ENCODE results near the gene TUBB. TPM values are rescaled to one million over a fixed set of nuclear protein-coding genes. Genes with fewer than 3 reads are reported as not detected.

The TUBB gene
- total RNA-seq, result 267 and 311 TPM in 2 replicates

GRCh38 chr6:30719791-30720737 lies at the start of gene TUBB:
TSS of gene TUBB (plus strand) at chr6:30720352. CDS start at chr6:30720507, 155 bp downstream.
- DNase-seq (ENCODE audit: low read depth in 2 of 2), result peak; percentile 98

GRCh38 chr6:30670760-30671527 lies 49.2 kb upstream of the TUBB start:
- peak in 1 of 2 donors; percentile 43 for DNase-seq (ENCODE audit: low read depth in 2 of 2)

GRCh38 chr6:30672445-30673253 lies 47.5 kb upstream of the TUBB start, which contains the start of gene DHX16:
TSS of gene DHX16 (minus strand) at chr6:30673006. CDS start at chr6:30672841, 165 bp downstream.
- peak; percentile 98 for DNase-seq (ENCODE audit: low read depth in 2 of 2)

GRCh38 chr6:30676660-30677285 lies 43.4 kb upstream of the TUBB start:
- DNase-seq (ENCODE audit: low read depth in 2 of 2), result no peak

GRCh38 chr6:30678964-30679726 lies 41.0 kb upstream of the TUBB start:
- DNase-seq (ENCODE audit: low read depth in 2 of 2), result peak; percentile 86 to 92

GRCh38 chr6:30679765-30680535 lies 40.2 kb upstream of the TUBB start:
- DNase-seq (ENCODE audit: low read depth in 2 of 2), result no peak

- DNase-seq (ENCODE audit: low read depth in 2 of 2), result no peak
Measured at GRCh38 chr6:30681766-30682142, 38.4 kb upstream of the TUBB start.

GRCh38 chr6:30682143-30683117 lies 37.7 kb upstream of the TUBB start:
- peak; percentile 82 to 92 for DNase-seq (ENCODE audit: low read depth in 2 of 2)

- peak; percentile 46 to 51 for DNase-seq (ENCODE audit: low read depth in 2 of 2)
Measured at GRCh38 chr6:30683183-30683979, 36.8 kb upstream of the TUBB start.

GRCh38 chr6:30683980-30684338 lies 36.2 kb upstream of the TUBB start:
- DNase-seq (ENCODE audit: low read depth in 2 of 2), result no peak

- peak; percentile 36 to 65 for DNase-seq (ENCODE audit: low read depth in 2 of 2)
Measured at GRCh38 chr6:30684386-30685156, 35.6 kb upstream of the TUBB start.

- peak; percentile 47 to 65 for DNase-seq (ENCODE audit: low read depth in 2 of 2)
Measured at GRCh38 chr6:30685157-30686008, 34.8 kb upstream of the TUBB start.

- DNase-seq (ENCODE audit: low read depth in 2 of 2), result peak; percentile 68 to 70
Measured at GRCh38 chr6:30686009-30686907, 33.9 kb upstream of the TUBB start, which contains the start of gene PPP1R18. TSS of gene PPP1R18 (minus strand) at chr6:30686645. CDS start at chr6:30686018, 627 bp downstream.

- DNase-seq (ENCODE audit: low read depth in 2 of 2), result peak; percentile 84 to 96
Measured at GRCh38 chr6:30686908-30687658, 33.1 kb upstream of the TUBB start.

Data from lung microvascular endothelial cell (primary cell).